ENCODE measurements around the gene GCLM. TPM values are rescaled to one million over a fixed set of nuclear protein-coding genes. Genes with fewer than 3 reads are reported as not detected.
A peak's percentile ranks its signal among the peaks of the same experiment; 100 is the strongest.

Gene GCLM
- total RNA-seq, 1 experiment from 2014 or later, result 14.1 TPM

DNA sequence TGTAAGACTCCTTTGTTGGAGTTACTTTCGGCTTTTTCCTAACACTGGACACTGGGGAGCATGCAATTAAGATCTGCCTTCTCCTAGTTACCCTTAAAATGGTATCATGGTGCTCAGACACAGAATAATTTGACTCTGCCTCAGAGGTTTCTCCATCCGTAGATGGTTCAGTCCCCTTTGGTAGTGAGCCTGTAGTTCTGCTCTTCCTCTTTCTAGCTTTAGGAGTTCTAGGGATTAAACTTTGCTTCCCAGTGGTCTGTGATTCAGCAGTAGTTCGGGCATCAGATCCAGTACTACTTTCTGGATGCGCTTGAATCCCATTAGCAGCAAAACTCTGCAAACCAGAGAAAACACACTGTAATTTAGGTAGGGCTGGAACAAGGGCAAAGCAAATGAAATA is 31.7 kb downstream of the GCLM start (continued):
- no peak for TF ChIP-seq ZNF281 (CRISPR knock-in tag; IDR thresholded peaks at IDR 0.05)
- TF ChIP-seq NR2C2 (CRISPR knock-in tag; IDR thresholded peaks at IDR 0.05), result no peak
- TF ChIP-seq ZNF512 (CRISPR knock-in tag; IDR thresholded peaks at IDR 0.05; ENCODE audit: borderline replicate concordance), result no peak

GRCh38 chr1:93876244-93876643 is 33.0 kb downstream of the GCLM start:
- Mint-ChIP-seq H3K27ac (no peak overlapping the region), H3K9me3 (no peaks in the 10 kb centered on the region), H3K36me3 (peaks cover 54% of the 10 kb centered on the region), H3K27me3 (ENCODE audit: low read depth) (no peaks in the 10 kb centered on the region), H3K4me1 (peaks cover 21% of the 10 kb centered on the region), H3K4me3 (peak overlapping the region; percentile 98)
- no peak for DNase-seq (ENCODE audit: low spot score)
- CTCF ChIA-PET, result no interaction called here
- POLR2A ChIA-PET, result no interaction called here
- no peak for ATAC-seq
- TF ChIP-seq FOXP1 (CRISPR knock-in tag; IDR thresholded peaks at IDR 0.05; ENCODE audit: borderline replicate concordance) (no peak), ZNF281 (CRISPR knock-in tag; IDR thresholded peaks at IDR 0.05) (no peak), KAT7 (CRISPR knock-in tag; IDR thresholded peaks at IDR 0.05; ENCODE audit: borderline replicate concordance) (no peak), MLX (CRISPR knock-in tag; IDR thresholded peaks at IDR 0.05) (no peak), EMX1 (CRISPR knock-in tag; IDR thresholded peaks at IDR 0.05) (no peak), CDX4 (CRISPR knock-in tag; IDR thresholded peaks at IDR 0.05; ENCODE audit: borderline replicate concordance) (no peak), ATF2 (CRISPR knock-in tag; IDR thresholded peaks at IDR 0.05; ENCODE audit: borderline replicate concordance, low read depth) (no peak), ZNF512 (CRISPR knock-in tag; IDR thresholded peaks at IDR 0.05; ENCODE audit: borderline replicate concordance) (no peak), NFE2L1 (CRISPR knock-in tag; IDR thresholded peaks at IDR 0.05) (no peak), USF2 (CRISPR knock-in tag; IDR thresholded peaks at IDR 0.05) (no peak), ZNF423 (CRISPR knock-in tag; IDR thresholded peaks at IDR 0.05) (no peak)
- TF ChIP-seq, protein P1, sequence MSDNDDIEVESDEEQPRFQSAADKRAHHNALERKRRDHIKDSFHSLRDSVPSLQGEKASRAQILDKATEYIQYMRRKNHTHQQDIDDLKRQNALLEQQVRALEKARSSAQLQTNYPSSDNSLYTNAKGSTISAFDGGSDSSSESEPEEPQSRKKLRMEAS (CRISPR knock-in tag; IDR thresholded peaks at IDR 0.05), result no peak
- TF ChIP-seq, protein P2, sequence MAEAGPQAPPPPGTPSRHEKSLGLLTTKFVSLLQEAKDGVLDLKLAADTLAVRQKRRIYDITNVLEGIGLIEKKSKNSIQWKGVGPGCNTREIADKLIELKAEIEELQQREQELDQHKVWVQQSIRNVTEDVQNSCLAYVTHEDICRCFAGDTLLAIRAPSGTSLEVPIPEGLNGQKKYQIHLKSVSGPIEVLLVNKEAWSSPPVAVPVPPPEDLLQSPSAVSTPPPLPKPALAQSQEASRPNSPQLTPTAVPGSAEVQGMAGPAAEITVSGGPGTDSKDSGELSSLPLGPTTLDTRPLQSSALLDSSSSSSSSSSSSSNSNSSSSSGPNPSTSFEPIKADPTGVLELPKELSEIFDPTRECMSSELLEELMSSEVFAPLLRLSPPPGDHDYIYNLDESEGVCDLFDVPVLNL (CRISPR knock-in tag; IDR thresholded peaks at IDR 0.05; ENCODE audit: borderline replicate concordance, low read depth), result no peak
- TF ChIP-seq, protein P3, sequence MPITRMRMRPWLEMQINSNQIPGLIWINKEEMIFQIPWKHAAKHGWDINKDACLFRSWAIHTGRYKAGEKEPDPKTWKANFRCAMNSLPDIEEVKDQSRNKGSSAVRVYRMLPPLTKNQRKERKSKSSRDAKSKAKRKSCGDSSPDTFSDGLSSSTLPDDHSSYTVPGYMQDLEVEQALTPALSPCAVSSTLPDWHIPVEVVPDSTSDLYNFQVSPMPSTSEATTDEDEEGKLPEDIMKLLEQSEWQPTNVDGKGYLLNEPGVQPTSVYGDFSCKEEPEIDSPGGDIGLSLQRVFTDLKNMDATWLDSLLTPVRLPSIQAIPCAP (CRISPR knock-in tag; IDR thresholded peaks at IDR 0.05), result no peak
